Right atrium auricular region (tissue), 2 donors: ENCODE measurements around the gene LYRM1. TPM values are rescaled to one million over a fixed set of nuclear protein-coding genes. Genes with fewer than 3 reads are reported as not detected.
A peak's percentile ranks its signal among the peaks of the same experiment; 100 is the strongest.

ENCODE experiments used
- DNase-seq: peaks from one replicate; pipeline ENCODE4 v3.0.0-alpha.2; 2019; ENCODE audit warnings: low spot score
- H3K27ac ChIP-seq, 2 donors: fragments of 200-600 bp; sonication (generic); 1 replicate in 1 of 2; 2 replicates in 1 of 2; pipeline ENCODE4 v1.5.1; 2016 to 2019
- H3K27me3 ChIP-seq, 2 donors: fragments of 200-600 bp; sonication (generic); one replicate each; pipeline versions ENCODE4 v1.5.1 to v1.6.0; 2017 to 2019
- H3K36me3 ChIP-seq: fragments of 200-600 bp; sonication (generic); one replicate; pipeline ENCODE4 v1.5.1; 2016
- H3K4me1 ChIP-seq, 2 donors: fragments of 200-600 bp; sonication (generic); one replicate each; pipeline versions ENCODE4 v1.5.1 to v1.6.0; 2017 to 2019
- H3K4me3 ChIP-seq, 2 donors: fragments of 200-600 bp; sonication (generic); 1 replicate in 1 of 2; 2 replicates in 1 of 2; pipeline ENCODE4 v1.5.1; 2017 to 2019; ENCODE audit warnings: mild to moderate bottlenecking in 1 of 2, moderate library complexity in 1 of 2
- H3K9me3 ChIP-seq, 2 donors: fragments of 200-600 bp; sonication (generic); one replicate each; pipeline ENCODE4 v1.5.1; 2019
- total RNA-seq, 2 donors: library from RNA; depleted of rRNA; stranded (reverse); fragments of >200 nt; gene quantifications; one replicate each; pipeline ENCODE4 v1.1.0, GENCODE V29; 2016
- TF ChIP-seq, protein P1 (sequence below), 2 donors: fragments of 200-600 bp; sonication (generic); IDR thresholded peaks; one replicate each; pipeline ENCODE4 v1.5.1; 2019; ENCODE audit warnings: antibody characterized with exemption in 2 of 2

The LYRM1 gene
- total RNA-seq, 2 donors from 2014 or later = 54.2 to 58.7 TPM

DNA sequence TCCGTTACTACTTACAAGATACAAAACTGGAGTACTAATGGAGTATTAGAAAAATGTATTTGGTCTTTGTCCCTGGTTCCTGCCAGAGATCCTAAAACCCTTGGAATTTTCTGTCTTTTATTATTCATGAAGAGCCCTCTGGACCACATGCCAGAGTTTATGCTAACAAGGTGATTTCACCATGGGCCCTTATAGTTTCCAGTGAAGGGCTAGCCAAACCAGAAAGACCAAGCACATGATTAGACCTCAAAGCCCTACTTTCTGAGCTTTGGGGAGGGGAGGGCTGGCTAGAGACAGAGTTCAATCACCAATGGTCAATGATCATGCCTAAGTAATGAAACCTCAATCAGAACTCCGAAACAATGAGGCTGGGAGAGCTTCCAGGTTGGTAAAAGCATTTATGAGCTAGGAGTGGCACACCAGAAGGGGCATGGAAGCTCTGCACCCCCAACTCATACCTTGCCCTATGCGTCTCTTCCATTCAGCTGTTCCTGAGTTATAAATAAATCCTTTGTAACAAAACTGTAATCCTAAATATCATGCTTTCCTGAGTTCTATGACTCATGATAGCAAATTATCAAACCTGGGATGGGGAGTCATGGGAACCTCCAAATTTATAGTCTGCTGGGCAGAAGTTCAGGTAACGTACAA is 10.8 kb upstream of the LYRM1 start:
- Histone ChIP-seq H3K4me1 (peaks cover 0 to 6% of the 10 kb centered on the region in 2 donors), H3K27me3 (no peaks in the 10 kb centered on the region), H3K4me3 (no peak overlapping the region), H3K36me3 (peaks cover 15% of the 10 kb centered on the region), H3K9me3 (no peaks in the 10 kb centered on the region), H3K27ac (no peak overlapping the region)
- TF ChIP-seq, protein P1, sequence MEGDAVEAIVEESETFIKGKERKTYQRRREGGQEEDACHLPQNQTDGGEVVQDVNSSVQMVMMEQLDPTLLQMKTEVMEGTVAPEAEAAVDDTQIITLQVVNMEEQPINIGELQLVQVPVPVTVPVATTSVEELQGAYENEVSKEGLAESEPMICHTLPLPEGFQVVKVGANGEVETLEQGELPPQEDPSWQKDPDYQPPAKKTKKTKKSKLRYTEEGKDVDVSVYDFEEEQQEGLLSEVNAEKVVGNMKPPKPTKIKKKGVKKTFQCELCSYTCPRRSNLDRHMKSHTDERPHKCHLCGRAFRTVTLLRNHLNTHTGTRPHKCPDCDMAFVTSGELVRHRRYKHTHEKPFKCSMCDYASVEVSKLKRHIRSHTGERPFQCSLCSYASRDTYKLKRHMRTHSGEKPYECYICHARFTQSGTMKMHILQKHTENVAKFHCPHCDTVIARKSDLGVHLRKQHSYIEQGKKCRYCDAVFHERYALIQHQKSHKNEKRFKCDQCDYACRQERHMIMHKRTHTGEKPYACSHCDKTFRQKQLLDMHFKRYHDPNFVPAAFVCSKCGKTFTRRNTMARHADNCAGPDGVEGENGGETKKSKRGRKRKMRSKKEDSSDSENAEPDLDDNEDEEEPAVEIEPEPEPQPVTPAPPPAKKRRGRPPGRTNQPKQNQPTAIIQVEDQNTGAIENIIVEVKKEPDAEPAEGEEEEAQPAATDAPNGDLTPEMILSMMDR (IDR thresholded peaks at IDR 0.05) = no peak
- no peak for DNase-seq

DNA sequence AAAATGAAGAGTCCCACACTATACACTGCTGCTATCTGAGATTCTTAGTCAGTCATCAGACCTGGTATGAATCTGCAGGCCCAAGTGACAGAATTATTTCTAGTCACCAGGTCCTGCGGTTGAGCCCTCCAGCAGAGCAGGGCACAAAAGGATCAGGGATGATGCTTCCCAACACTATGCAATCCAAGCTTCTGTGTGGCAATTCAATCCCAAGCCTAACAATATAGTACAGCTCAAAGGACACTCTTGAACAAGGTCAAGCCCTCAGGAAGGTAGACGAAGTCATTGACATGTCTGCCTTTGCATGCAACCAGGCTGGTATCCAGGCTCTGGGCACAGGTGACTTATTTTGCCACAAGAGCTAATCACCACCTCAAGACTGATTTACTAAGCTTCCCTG is 6.2 kb upstream of the LYRM1 start:
- H3K36me3 ChIP-seq = peaks cover 20% of the 10 kb centered on the region
- no peak overlapping the region for H3K27ac ChIP-seq

DNA sequence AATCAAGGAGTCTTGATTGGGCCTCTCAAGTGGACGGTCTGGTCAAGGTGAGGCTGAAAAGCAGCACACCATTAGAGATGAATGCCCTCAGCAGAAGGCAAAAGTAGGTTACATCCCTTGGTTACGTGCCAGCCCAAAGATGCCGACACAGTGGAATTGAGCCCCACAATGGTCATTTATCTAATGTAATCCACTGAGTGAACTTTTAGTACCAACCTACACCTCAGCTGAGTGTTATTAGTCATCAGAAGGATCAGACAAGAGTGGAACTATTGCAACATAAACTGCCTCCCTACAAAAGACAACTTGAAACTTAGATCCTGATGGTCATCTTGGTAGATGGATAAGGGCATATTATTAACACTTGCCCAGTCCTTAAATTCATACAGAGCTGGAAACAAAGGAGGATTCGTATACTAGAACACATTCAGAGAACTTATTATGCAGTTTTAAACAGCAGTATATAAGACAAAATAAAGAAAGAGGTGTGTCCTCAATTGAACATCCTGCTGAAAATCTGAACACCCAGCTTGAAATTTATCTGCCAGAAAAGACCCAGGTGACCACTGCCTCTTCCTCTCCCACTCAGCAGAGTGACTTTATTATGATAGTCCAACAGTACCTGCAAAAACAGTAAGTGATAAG is 3.2 kb upstream of the LYRM1 start:
- H3K4me1 ChIP-seq = peaks cover 0 to 49% of the 10 kb centered on the region in 2 donors
- no peak for DNase-seq
- H3K4me3 ChIP-seq = peak overlapping the region in 1 of 2 donors; percentile 2
- H3K27ac ChIP-seq = peak overlapping the region; percentile 24 to 96
- TF ChIP-seq, protein P1 (IDR thresholded peaks at IDR 0.05) = no peak
- no peaks in the 10 kb centered on the region for H3K27me3 ChIP-seq
- H3K9me3 ChIP-seq = no peaks in the 10 kb centered on the region
- peaks cover 18% of the 10 kb centered on the region for H3K36me3 ChIP-seq

More for the DNA sequence above, 6.2 kb upstream of the LYRM1 start:
- TF ChIP-seq, protein P1 (IDR thresholded peaks at IDR 0.05) = no peak
- no peak for DNase-seq
- H3K9me3 ChIP-seq = no peaks in the 10 kb centered on the region
- no peaks in the 10 kb centered on the region for H3K27me3 ChIP-seq
- H3K4me1 ChIP-seq = peaks cover 0 to 37% of the 10 kb centered on the region in 2 donors
- no peak overlapping the region for H3K4me3 ChIP-seq

DNA sequence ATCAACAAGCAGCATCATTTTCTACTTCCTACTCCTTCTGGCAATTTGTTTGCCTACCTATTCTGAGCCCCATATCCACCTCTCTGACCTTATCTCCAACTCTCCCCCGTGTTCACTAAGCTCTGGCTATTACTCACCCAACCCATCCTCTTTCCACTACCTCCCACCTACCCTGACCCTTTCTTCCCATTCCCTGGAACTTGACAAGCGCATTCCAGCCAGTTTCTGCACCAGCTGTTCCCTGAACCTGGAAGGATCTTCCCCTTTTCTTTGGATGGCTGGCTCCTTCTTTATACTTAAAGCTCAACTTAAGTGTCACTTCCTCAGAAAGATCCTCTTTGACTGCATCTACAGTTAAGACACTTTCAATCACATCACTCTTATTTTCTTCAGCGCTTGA is 2.6 kb upstream of the LYRM1 start:
- H3K36me3 ChIP-seq = peaks cover 18% of the 10 kb centered on the region
- H3K9me3 ChIP-seq = no peaks in the 10 kb centered on the region
- DNase-seq = no peak
- peak overlapping the region in 1 of 2 donors; percentile 2 for H3K4me3 ChIP-seq
- no peaks in the 10 kb centered on the region for H3K27me3 ChIP-seq
- peaks cover 0 to 55% of the 10 kb centered on the region in 2 donors for H3K4me1 ChIP-seq
- H3K27ac ChIP-seq = peak overlapping the region; percentile 24 to 96
- TF ChIP-seq, protein P1 (IDR thresholded peaks at IDR 0.05) = no peak

DNA sequence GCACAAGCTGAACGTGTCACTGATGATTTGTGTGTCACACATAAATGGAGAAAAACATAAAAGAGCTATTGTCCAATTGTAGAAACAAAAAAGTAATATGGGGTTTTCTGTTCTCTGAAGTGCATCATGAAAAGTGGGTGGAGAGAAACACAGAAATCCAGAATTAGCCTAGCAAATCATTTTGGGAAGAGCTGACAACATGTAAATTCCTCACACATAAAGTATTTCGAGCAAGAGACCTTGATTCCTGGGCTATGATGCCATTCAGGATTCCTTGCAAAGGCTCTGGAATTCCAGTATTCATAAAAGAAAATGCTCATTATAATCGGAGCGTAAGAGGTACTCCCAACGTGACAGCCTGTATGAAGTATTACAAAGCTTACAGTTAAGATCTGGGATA is 1.5 kb upstream of the LYRM1 start:
- DNase-seq = no peak
- H3K4me1 ChIP-seq = peaks cover 0 to 63% of the 10 kb centered on the region in 2 donors
- TF ChIP-seq, protein P1 (IDR thresholded peaks at IDR 0.05) = no peak

More for the DNA sequence above, 1.5 kb upstream of the LYRM1 start:
- H3K4me3 ChIP-seq = peak overlapping the region; percentile 68 to 89
- no peaks in the 10 kb centered on the region for H3K27me3 ChIP-seq
- peak overlapping the region; percentile 96 to 99 for H3K27ac ChIP-seq
- H3K9me3 ChIP-seq = no peaks in the 10 kb centered on the region
- H3K36me3 ChIP-seq = peaks cover 9% of the 10 kb centered on the region
